Mucosa of gallbladder (tissue), 1 donor: ENCODE data around the gene RND2. TPM values are rescaled to one million over a fixed set of nuclear protein-coding genes. Genes with fewer than 3 reads are reported as not detected.
"Not testable (repeated sequence)": the region's sequence is repeated elsewhere in the genome, so short reads cannot be mapped to it uniquely, and the experiment has no call there.

Source experiments
- DNase-seq: peaks from one replicate; pipeline ENCODE4 v3.0.0-alpha.2; 2020; ENCODE audit warnings: low spot score
- total RNA-seq: library from RNA; stranded (reverse); gene quantifications from one replicate; pipeline ENCODE4 v1.2.1, GENCODE V29; 2021
- donor health status: DM: no; HTN: no; CAD: no.

Gene RND2
- total RNA-seq = 2.8 TPM

GRCh38 chr17:43024407-43025289 lies at the start of gene RND2:
TSS of gene RND2 (plus strand) at chr17:43025231. CDS start at chr17:43025348, 117 bp downstream.
- peak; percentile 86 for DNase-seq

GRCh38 chr17:42975265-42975664 lies 49.8 kb upstream of the RND2 start:
- no peak for DNase-seq

GRCh38 chr17:42975701-42976100 lies 49.3 kb upstream of the RND2 start:
- not testable (repeated sequence) for DNase-seq

- DNase-seq = peak; percentile 23
Observed at GRCh38 chr17:42979511-42980273, 45.3 kb upstream of the RND2 start, which contains the start of gene PTGES3L. TSS of gene PTGES3L (minus strand) at chr17:42980080. CDS start at chr17:42980053, 27 bp downstream.

GRCh38 chr17:42980274-42980765 lies 44.7 kb upstream of the RND2 start, which contains the start of gene RUNDC1:
TSS of gene RUNDC1 (plus strand) at chr17:42980565. CDS start at chr17:42980577, 12 bp downstream.
- DNase-seq = peak; percentile 95

- peak; percentile 29 for DNase-seq
Observed at GRCh38 chr17:42980766-42981397, 44.1 kb upstream of the RND2 start.

GRCh38 chr17:42982266-42982665 lies 42.8 kb upstream of the RND2 start:
- DNase-seq = no peak

GRCh38 chr17:42985225-42985624 lies 39.8 kb upstream of the RND2 start:
- no peak for DNase-seq

- no peak for DNase-seq
Observed at GRCh38 chr17:42989141-42989540, 35.9 kb upstream of the RND2 start.

- DNase-seq = no peak
Observed at GRCh38 chr17:42989726-42990652, 35.0 kb upstream of the RND2 start.

GRCh38 chr17:42991471-42991870 lies 33.6 kb upstream of the RND2 start:
- DNase-seq = no peak

- DNase-seq = no peak
Observed at GRCh38 chr17:42992872-42993271, 32.2 kb upstream of the RND2 start.

- DNase-seq = not testable (repeated sequence)
Observed at GRCh38 chr17:42993913-42994312, 31.1 kb upstream of the RND2 start.

GRCh38 chr17:42997390-42997983 lies 27.5 kb upstream of the RND2 start:
- no peak for DNase-seq

- DNase-seq = peak; percentile 99
Observed at GRCh38 chr17:42997984-42998938, 26.8 kb upstream of the RND2 start, which contains the start of gene RPL27. TSS of gene RPL27 (plus strand) at chr17:42998419. CDS start at chr17:42998751, 332 bp downstream.

GRCh38 chr17:42999003-42999525 lies 26.0 kb upstream of the RND2 start:
- no peak for DNase-seq

GRCh38 chr17:43000894-43001293 lies 24.1 kb upstream of the RND2 start:
- DNase-seq = not testable (repeated sequence)

GRCh38 chr17:43003542-43004172 lies 21.4 kb upstream of the RND2 start:
- no peak for DNase-seq
